ENCODE data around the gene ARHGAP11B. TPM values are rescaled to one million over a fixed set of nuclear protein-coding genes. Genes with fewer than 3 reads are reported as not detected.

ARHGAP11B gene

Other genes starting within 250 kb of the ARHGAP11B start
- gene CHRFAM7A, start 232.6 kb upstream of the ARHGAP11B start, total RNA-seq, result 0.76 and 1.7 TPM in 2 replicates
- gene GOLGA8R, start 211.9 kb upstream of the ARHGAP11B start, total RNA-seq, result 0.25 and 0.26 TPM in 2 replicates
- 0.13 TPM in 2 replicates for gene GOLGA8Q, start 74.1 kb upstream of the ARHGAP11B start, total RNA-seq
- 0.63 and 0.64 TPM in 2 replicates for gene GOLGA8H, start 22.1 kb upstream of the ARHGAP11B start, total RNA-seq

All from dermis microvascular lymphatic vessel endothelial cell (primary cell).